ENCODE data around the gene ABO. TPM values are rescaled to one million over a fixed set of nuclear protein-coding genes. Genes with fewer than 3 reads are reported as not detected.

ABO gene
- total RNA-seq, 4 donors from 2014 or later: 2.6 to 17.9 (median 7.9) TPM

DNA sequence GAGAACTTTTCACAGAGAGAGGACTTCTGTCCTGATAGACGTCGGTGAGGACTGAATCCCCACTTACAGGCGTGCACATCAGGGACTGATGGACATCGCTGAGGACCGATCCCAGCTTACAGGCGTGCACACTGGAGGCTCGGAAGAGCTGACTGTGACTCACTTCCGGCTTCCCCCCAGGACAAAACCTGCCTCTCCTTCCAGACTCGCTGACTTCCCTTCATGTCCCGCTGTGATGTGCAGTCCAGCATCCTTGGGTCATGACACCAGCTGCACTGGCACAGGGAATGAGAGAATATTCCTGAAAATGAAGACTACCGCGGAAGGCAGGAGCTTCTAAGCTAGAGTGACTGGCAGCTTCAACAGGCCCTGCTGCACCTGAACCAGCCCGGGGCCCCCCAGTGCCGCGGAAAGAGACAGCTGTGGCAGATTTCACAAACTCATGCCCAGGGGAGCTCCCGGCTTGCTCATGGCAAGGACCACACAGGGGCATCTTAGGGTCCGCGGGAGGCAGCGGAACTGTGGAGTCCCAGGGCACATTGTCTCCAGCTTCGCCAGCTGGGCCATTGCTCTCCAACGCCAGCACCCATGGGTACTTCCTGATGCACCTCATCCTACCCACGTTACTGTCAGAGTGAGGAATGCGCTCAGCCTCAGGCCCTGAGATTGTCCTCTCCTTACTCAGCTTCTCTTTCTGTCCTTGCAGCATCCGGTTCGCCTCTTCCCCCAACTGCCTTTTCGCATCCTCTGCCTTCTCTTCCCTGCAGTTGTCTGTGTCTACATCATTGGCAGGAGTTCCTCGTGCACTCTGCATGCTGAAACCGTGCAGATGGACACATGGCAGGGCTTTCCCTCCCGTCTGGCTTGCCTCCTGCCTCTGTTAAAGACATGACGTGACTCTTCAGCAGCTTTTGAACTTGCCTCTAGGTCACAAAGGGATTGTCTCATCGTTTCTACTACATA lies 31.5 kb upstream of the ABO start:
- Histone ChIP-seq H3K9me3 (no peaks in the 10 kb centered on the region), H3K27me3 (peaks cover 11% of the 10 kb centered on the region), H3K4me3 (no peak overlapping the region), H3K36me3 (no peaks in the 10 kb centered on the region), H3K4me1 (no peaks in the 10 kb centered on the region), H3K27ac (no peak overlapping the region)
- TF ChIP-seq POLR2AphosphoS5 (IDR thresholded peaks at IDR 0.05) (no peak), EP300 (IDR thresholded peaks at IDR 0.05) (no peak), POLR2A (IDR thresholded peaks at IDR 0.05) (no peak)
- TF ChIP-seq, protein P1, sequence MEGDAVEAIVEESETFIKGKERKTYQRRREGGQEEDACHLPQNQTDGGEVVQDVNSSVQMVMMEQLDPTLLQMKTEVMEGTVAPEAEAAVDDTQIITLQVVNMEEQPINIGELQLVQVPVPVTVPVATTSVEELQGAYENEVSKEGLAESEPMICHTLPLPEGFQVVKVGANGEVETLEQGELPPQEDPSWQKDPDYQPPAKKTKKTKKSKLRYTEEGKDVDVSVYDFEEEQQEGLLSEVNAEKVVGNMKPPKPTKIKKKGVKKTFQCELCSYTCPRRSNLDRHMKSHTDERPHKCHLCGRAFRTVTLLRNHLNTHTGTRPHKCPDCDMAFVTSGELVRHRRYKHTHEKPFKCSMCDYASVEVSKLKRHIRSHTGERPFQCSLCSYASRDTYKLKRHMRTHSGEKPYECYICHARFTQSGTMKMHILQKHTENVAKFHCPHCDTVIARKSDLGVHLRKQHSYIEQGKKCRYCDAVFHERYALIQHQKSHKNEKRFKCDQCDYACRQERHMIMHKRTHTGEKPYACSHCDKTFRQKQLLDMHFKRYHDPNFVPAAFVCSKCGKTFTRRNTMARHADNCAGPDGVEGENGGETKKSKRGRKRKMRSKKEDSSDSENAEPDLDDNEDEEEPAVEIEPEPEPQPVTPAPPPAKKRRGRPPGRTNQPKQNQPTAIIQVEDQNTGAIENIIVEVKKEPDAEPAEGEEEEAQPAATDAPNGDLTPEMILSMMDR (IDR thresholded peaks at IDR 0.05): no peak
- 48% methylated on average over 22 of the region's 31 CpGs for WGBS
- DNase-seq (ENCODE audit: low spot score in 2 of 2): peak in 1 of 2 donors; percentile 53

DNA sequence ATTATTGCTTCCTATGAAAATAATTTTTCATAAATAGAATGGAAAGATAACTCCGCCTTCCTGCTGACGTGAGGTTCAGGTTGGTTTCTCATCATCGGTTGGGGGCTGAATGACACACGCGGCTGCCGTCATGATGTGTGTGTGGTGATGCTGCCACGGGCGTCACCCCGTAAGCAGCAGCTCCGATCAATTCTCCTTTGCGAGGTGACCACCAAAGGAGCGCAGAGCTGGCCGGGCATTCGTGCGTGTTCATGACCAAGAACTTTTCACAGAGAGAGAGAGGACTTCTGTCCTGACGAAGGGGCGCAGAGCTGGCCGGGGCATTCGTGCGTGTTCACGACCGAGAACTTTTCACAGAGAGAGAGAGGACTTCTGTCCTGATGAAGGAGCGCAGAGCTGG lies 30.7 kb upstream of the ABO start:
- no peaks in the 10 kb centered on the region for H3K36me3 ChIP-seq
- DNase-seq (ENCODE audit: low spot score in 2 of 2): peak in 1 of 2 donors; percentile 69
- no peak overlapping the region for H3K4me3 ChIP-seq
- H3K4me1 ChIP-seq: no peaks in the 10 kb centered on the region
- no peaks in the 10 kb centered on the region for H3K9me3 ChIP-seq
- TF ChIP-seq EP300 (IDR thresholded peaks at IDR 0.05) (no peak), POLR2A (IDR thresholded peaks at IDR 0.05) (no peak), POLR2AphosphoS5 (IDR thresholded peaks at IDR 0.05) (no peak)
- TF ChIP-seq, protein P1 (IDR thresholded peaks at IDR 0.05): no peak
- H3K27ac ChIP-seq: no peak overlapping the region
- H3K27me3 ChIP-seq: peaks cover 11% of the 10 kb centered on the region
- WGBS: 88% methylated on average over 15 of the region's 23 CpGs

DNA sequence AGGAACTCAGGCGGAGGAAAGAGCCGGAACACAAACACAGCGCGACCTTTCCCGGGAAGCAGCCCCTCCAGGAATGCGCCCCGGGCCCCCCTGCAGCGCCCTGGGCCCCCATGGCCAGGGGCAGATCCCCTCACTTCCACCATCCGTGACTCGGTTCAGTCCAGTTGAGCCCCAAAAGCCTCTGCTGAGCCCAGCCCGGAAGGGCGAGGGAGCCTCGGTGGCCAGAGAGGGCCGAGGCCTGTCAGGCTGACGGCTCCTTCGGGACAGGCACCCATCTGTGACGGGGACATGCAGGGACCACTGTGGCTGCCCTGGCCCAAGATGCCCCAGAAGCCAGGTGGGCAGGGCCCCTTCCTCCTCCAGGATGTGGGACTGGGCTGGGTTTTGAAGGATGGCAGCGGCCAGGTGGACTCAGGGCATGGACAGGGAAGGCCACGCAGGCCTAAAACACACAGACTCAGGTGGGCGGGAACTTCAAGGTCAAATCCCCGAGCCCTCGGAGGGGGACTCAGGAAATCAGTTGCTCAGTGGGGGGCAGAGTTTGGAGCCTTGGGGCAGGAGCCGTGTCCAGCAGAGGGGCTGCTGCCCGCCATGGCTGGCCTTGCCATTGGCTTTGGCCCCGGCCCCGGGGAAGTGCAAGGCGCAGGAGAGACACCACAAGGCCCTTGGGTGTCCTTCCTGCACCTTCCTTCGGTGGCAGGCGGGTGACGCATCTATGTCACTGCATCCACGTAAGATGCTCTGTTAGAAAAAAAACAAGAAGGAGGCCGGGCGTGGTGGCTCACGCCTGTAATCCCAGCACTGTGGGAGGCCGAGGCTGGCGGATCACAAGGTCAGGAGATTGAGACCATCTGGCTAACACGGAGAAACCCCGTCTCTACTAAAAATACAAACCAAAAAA lies 29.7 kb upstream of the ABO start:
- no peaks in the 10 kb centered on the region for H3K9me3 ChIP-seq
- H3K36me3 ChIP-seq: no peaks in the 10 kb centered on the region
- H3K4me1 ChIP-seq: no peaks in the 10 kb centered on the region
- peak in 1 of 2 donors; percentile 67 for DNase-seq (ENCODE audit: low spot score in 2 of 2)
- H3K27ac ChIP-seq: no peak overlapping the region
- H3K4me3 ChIP-seq: no peak overlapping the region
- TF ChIP-seq POLR2A (IDR thresholded peaks at IDR 0.05) (no peak), POLR2AphosphoS5 (IDR thresholded peaks at IDR 0.05) (no peak)
- peaks cover 12% of the 10 kb centered on the region for H3K27me3 ChIP-seq
- 84% methylated on average over 20 of the region's 38 CpGs for WGBS

DNA sequence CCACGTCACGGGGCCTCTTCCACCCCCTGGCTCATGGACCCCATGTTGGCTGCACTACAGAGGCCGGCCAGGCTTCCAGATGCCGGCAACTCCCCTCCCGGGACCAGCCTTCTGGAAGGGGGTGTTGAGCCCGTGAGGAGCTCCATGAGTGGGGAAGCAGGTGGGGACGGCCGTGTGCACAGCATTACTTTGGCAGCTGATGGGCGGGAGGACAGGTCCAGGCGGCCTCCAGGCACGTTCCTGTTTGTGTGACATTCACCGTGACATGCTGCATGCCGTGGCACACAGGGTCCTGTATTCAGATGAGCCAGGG lies 29.1 kb upstream of the ABO start:
- 40% methylated on average over 12 of the region's 13 CpGs for WGBS

More for the DNA sequence above, 29.1 kb upstream of the ABO start:
- Histone ChIP-seq H3K4me1 (no peaks in the 10 kb centered on the region), H3K4me3 (no peak overlapping the region), H3K27ac (no peak overlapping the region), H3K9me3 (no peaks in the 10 kb centered on the region), H3K27me3 (peaks cover 10% of the 10 kb centered on the region), H3K36me3 (no peaks in the 10 kb centered on the region)
- peak in 1 of 2 donors; percentile 53 for DNase-seq (ENCODE audit: low spot score in 2 of 2)
- TF ChIP-seq POLR2A (IDR thresholded peaks at IDR 0.05) (no peak), EP300 (IDR thresholded peaks at IDR 0.05) (no peak), POLR2AphosphoS5 (IDR thresholded peaks at IDR 0.05) (no peak)
- TF ChIP-seq, protein P1 (IDR thresholded peaks at IDR 0.05): no peak

Measured in suprapubic skin (tissue), 4 donors.